ENCODE measurements around the gene CEACAM20. TPM values are rescaled to one million over a fixed set of nuclear protein-coding genes. Genes with fewer than 3 reads are reported as not detected.
"Not testable (repeated sequence)": the region's sequence is repeated elsewhere in the genome, so short reads cannot be mapped to it uniquely, and the experiment has no call there.

CEACAM20 gene
- total RNA-seq, 1 donor from 2014 or later: not detected

- no peaks in the 10 kb centered on the region for H3K27me3 Mint-ChIP-seq (ENCODE audit: insufficient read depth)
- peak within 1 kb of the TSS; percentile 93 for H3K4me3 Mint-ChIP-seq
- intact Hi-C loops (cut with micrococcal nuclease): loop anchor here (1.0 to 10.0 kb wide), 11 partner anchors 99 to 903 kb away; partner anchors contain the start of genes IRGQ, ZNF155, ZNF222 and ZNF225
- H3K36me3 Mint-ChIP-seq (ENCODE audit: low read depth): peaks cover 49% of the 10 kb centered on the region
- H3K4me1 Mint-ChIP-seq (ENCODE audit: low read depth): peaks cover 29% of the 10 kb centered on the region
- DNase-seq (ENCODE audit: low spot score): peak; percentile 92
- H3K9me3 Mint-ChIP-seq: peaks cover 73% of the 10 kb centered on the region
- peak within 1 kb of the TSS; percentile 86 for H3K27ac Mint-ChIP-seq
Observed at GRCh38 chr19:44499962-44500949, 29.2 kb downstream of the CEACAM20 start, which contains the start of gene ZNF180. ZNF180 (minus strand) TSS chr19:44500522; CDS start chr19:44497334, 3,188 bp downstream.

DNA sequence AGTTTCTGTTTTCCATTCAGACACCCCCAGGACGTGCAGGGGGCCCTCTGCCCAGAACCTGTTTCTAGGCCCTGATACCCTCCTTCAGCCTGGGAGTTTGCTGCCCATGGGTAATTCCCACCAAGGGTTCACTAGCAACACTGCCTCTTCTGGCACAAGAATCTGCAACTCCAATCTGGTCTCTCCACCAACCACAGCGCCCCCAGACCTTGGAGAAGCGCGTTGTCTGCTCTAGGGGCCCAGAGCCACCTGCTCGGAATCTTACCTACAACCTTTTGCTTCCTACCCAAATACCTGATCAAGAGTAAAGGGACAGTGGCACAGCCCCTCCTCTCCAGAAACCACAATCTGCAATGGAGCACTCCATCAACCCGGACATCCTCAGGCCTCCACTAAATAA lies 29.9 kb downstream of the CEACAM20 start:
- no peaks in the 10 kb centered on the region for H3K27me3 Mint-ChIP-seq (ENCODE audit: insufficient read depth)
- H3K9me3 Mint-ChIP-seq: peaks cover 75% of the 10 kb centered on the region

GRCh38 chr19:44498988-44499387 lies 30.5 kb downstream of the CEACAM20 start:
- Mint-ChIP-seq H3K4me3 (peak overlapping the region; percentile 93), H3K36me3 (ENCODE audit: low read depth) (peaks cover 62% of the 10 kb centered on the region), H3K9me3 (peaks cover 76% of the 10 kb centered on the region), H3K27me3 (ENCODE audit: insufficient read depth) (no peaks in the 10 kb centered on the region), H3K27ac (no peak overlapping the region), H3K4me1 (ENCODE audit: low read depth) (peaks cover 30% of the 10 kb centered on the region)
- intact Hi-C loops (cut with micrococcal nuclease): no loop called here
- DNase-seq (ENCODE audit: low spot score): no peak

More for the DNA sequence above, 29.9 kb downstream of the CEACAM20 start:
- intact Hi-C loops (cut with micrococcal nuclease): no loop called here
- H3K36me3 Mint-ChIP-seq (ENCODE audit: low read depth): peaks cover 56% of the 10 kb centered on the region
- peak overlapping the region; percentile 93 for H3K4me3 Mint-ChIP-seq
- no peak for DNase-seq (ENCODE audit: low spot score)
- peaks cover 30% of the 10 kb centered on the region for H3K4me1 Mint-ChIP-seq (ENCODE audit: low read depth)
- peak overlapping the region; percentile 83 for H3K27ac Mint-ChIP-seq

GRCh38 chr19:44496711-44497110 lies 32.8 kb downstream of the CEACAM20 start:
- DNase-seq (ENCODE audit: low spot score): no peak

DNA sequence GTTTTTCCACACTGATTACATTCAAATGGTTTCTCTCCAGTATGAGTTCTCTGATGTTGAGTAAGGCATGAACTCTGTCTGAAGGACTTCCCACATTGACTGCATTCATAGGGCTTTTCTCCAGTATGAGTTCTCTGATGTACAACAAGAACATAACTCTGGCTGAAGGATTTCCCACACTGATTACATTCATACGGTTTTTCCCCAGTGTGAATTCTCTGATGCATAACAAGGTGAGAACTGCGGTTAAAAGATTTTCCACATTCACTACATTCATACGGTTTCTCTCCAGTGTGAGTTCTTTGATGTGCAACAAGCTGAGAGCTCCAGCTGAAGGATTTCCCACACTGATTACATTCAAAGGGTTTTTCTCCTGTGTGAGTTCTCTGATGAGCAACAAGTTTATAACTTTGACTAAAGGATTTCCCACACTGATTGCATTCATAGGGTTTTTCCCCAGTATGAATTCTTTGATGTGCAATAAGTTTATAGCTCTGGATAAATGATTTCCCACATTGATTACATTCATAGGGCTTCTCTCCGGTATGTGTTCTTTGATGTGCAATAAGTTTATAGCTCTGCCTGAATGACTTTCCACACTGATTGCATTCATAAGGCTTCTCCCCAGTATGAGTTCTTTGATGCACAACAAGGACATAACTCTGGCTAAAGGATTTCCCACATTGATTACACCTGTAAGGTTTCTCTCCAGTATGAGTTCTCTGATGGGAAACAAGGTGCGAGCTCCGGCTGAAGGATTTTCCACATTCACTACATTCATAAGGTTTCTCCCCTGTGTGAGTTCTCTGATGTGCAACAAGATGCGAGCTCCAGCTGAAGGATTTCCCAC lies 52.7 kb downstream of the CEACAM20 start:
- H3K36me3 Mint-ChIP-seq (ENCODE audit: low read depth): peaks cover 72% of the 10 kb centered on the region
- H3K27ac Mint-ChIP-seq: no peak overlapping the region
- no peaks in the 10 kb centered on the region for H3K4me1 Mint-ChIP-seq (ENCODE audit: low read depth)
- no peak for DNase-seq (ENCODE audit: low spot score)
- peaks cover 95% of the 10 kb centered on the region for H3K9me3 Mint-ChIP-seq
- H3K27me3 Mint-ChIP-seq (ENCODE audit: insufficient read depth): no peaks in the 10 kb centered on the region
- peak overlapping the region; percentile 4 for H3K4me3 Mint-ChIP-seq
- intact Hi-C loops (cut with micrococcal nuclease): no loop called here

More at GRCh38 chr19:44496711-44497110, 32.8 kb downstream of the CEACAM20 start:
- H3K27ac Mint-ChIP-seq: no peak overlapping the region
- H3K9me3 Mint-ChIP-seq: peaks cover 80% of the 10 kb centered on the region
- intact Hi-C loops (cut with micrococcal nuclease): no loop called here
- no peak overlapping the region for H3K4me3 Mint-ChIP-seq
- H3K4me1 Mint-ChIP-seq (ENCODE audit: low read depth): peaks cover 30% of the 10 kb centered on the region
- H3K27me3 Mint-ChIP-seq (ENCODE audit: insufficient read depth): no peaks in the 10 kb centered on the region
- peaks cover 85% of the 10 kb centered on the region for H3K36me3 Mint-ChIP-seq (ENCODE audit: low read depth)

DNA sequence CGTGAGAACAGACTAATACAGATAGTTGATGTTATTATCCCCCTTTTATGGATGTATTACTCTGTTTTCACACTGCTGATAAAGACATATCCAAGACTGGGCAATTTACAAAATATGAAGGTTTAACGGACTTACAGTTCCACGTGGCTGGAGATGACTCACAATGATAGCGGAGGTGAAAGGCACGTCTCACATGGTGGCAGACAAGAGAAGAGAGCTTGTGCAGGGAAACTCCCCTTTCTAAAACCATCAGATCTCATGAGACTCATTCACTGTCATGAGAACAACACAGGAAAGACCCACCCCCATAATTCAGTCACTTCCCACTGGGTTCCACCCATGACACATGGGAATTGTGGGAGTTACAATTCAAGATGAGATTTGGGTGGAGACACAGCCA lies 60.7 kb downstream of the CEACAM20 start:
- H3K4me3 Mint-ChIP-seq; intact Hi-C loops (cut with micrococcal nuclease); H3K27me3 Mint-ChIP-seq (ENCODE audit: insufficient read depth); DNase-seq (ENCODE audit: low spot score); H3K4me1 Mint-ChIP-seq (ENCODE audit: low read depth); H3K27ac Mint-ChIP-seq: not testable (repeated sequence)
- Mint-ChIP-seq H3K9me3 (peaks cover 92% of the 10 kb centered on the region), H3K36me3 (ENCODE audit: low read depth) (peaks cover 14% of the 10 kb centered on the region)

DNA sequence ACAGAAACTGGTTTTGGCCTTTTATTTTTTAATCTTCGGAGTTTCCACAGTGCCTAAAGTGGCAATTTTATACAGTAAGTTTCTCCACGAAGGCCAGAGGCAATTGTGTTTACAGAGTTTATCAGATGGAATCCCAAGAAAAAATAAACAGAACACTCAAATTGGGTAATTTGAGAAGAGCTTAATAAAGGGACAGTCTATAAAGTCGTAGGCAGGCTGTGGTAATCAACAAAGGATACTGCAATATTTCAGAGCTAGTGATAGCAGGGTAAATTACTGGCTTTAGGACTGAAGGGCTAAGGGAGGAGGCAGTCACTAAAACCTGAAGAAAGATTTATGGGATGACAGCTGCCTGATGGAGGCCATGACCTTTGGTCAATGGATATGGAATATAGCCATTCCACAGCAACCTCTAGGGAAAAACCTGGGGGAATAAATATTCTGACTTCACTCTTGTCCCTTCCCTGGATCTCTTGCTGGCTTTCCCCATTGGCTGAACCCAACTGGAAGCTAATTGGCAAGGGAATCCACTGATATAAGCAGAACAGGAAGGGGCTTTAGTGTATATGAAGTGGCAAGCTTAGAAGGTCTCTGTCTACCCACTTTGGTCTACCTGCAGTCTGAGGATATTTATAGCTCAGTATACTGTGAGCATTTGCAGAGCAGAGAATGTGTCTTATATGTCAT lies 66.7 kb downstream of the CEACAM20 start:
- not testable (repeated sequence) for H3K36me3 Mint-ChIP-seq (ENCODE audit: low read depth)

More for the DNA sequence above, 66.7 kb downstream of the CEACAM20 start:
- intact Hi-C loops (cut with micrococcal nuclease); H3K27ac Mint-ChIP-seq; DNase-seq (ENCODE audit: low spot score); H3K4me1 Mint-ChIP-seq (ENCODE audit: low read depth); H3K27me3 Mint-ChIP-seq (ENCODE audit: insufficient read depth); H3K4me3 Mint-ChIP-seq: not testable (repeated sequence)
- H3K9me3 Mint-ChIP-seq: peaks cover 70% of the 10 kb centered on the region

Other genes starting within 250 kb of the CEACAM20 start
- 3.8 and 4.7 TPM in 2 replicates for gene ZNF235, start 224.7 kb downstream of the CEACAM20 start, total RNA-seq
- not detected in 2 replicates for gene ZNF112, start 173.0 kb downstream of the CEACAM20 start, total RNA-seq
- 0.07 TPM in 1 of 2 replicates, not detected in the other for gene ZNF285, start 128.1 kb downstream of the CEACAM20 start, total RNA-seq
- 0.08 TPM in 1 of 2 replicates, not detected in the other for gene ZNF229, start 81.2 kb downstream of the CEACAM20 start, total RNA-seq
- 8.8 and 10.1 TPM in 2 replicates for gene ZNF180, start 29.2 kb downstream of the CEACAM20 start, total RNA-seq
- not detected in 2 replicates for gene IGSF23, start 83.9 kb upstream of the CEACAM20 start, total RNA-seq
- gene PVR, start 114.2 kb upstream of the CEACAM20 start, total RNA-seq: 19.3 and 20.6 TPM in 2 replicates
- gene CEACAM19, start 141.8 kb upstream of the CEACAM20 start, total RNA-seq: 1.1 and 1.3 TPM in 2 replicates
- gene CEACAM16, start 169.5 kb upstream of the CEACAM20 start, total RNA-seq: not detected in 2 replicates
- gene BCL3, start 219.0 kb upstream of the CEACAM20 start, total RNA-seq: 67.2 and 74.6 TPM in 2 replicates
- gene CBLC, start 248.2 kb upstream of the CEACAM20 start, total RNA-seq: not detected in 2 replicates